Gastrocnemius medialis (tissue), 4 donors: Measurements from ENCODE around the gene FUS. TPM values are rescaled to one million over a fixed set of nuclear protein-coding genes. Genes with fewer than 3 reads are reported as not detected.
A peak's percentile ranks its signal among the peaks of the same experiment; 100 is the strongest.

Experiments used
- ATAC-seq, 2 donors: fragments of 150-250 bp; one replicate each; pipeline ENCODE4 v1.9.1; 2016
- DNase-seq, 2 donors: peaks; one replicate each; pipeline ENCODE4 v3.0.0-alpha.2; 2019
- H3K27ac ChIP-seq, 4 donors: fragments of 200-600 bp; sonication (generic); 1 replicate in 1 of 4; 2 replicates in 3 of 4; pipeline ENCODE4 v1.5.1; 2016 to 2018; ENCODE audit warnings: mild to moderate bottlenecking in 2 of 4, moderate library complexity in 1 of 4
- H3K27me3 ChIP-seq, 3 donors: fragments of 200-600 bp; sonication (generic) in 2 of 3; 1 replicate in 1 of 3; 2 replicates in 2 of 3; pipeline versions ENCODE4 v1.5.1 to v1.6.0; 2016 to 2019; ENCODE audit warnings: mild to moderate bottlenecking in 1 of 3, moderate library complexity in 1 of 3
- H3K36me3 ChIP-seq, 2 donors: fragments of 200-600 bp; sonication (generic) in 1 of 2; one replicate each; pipeline ENCODE4 v1.5.1; 2017 to 2018
- H3K4me1 ChIP-seq, 2 donors: fragments of 200-600 bp; sonication (generic) in 1 of 2; one replicate each; pipeline ENCODE4 v1.5.1; 2016 to 2017; ENCODE audit warnings: mild to moderate bottlenecking in 2 of 2
- H3K4me3 ChIP-seq, 4 donors: fragments of 200-600 bp; sonication (generic) in 3 of 4; 1 replicate in 1 of 4; 2 replicates in 3 of 4; pipeline ENCODE4 v1.5.1; 2016 to 2019; ENCODE audit warnings: mild to moderate bottlenecking in 2 of 4
- H3K9me3 ChIP-seq, 3 donors: fragments of 200-600 bp; sonication (generic) in 2 of 3; 1 replicate in 1 of 3; 2 replicates in 2 of 3; pipeline ENCODE4 v1.5.1; 2016 to 2019
- POLR2A ChIP-seq, 2 donors: fragments of 450-650 bp; IDR thresholded peaks; one replicate each; pipeline ENCODE4 v1.6.1; 2017; ENCODE audit warnings: antibody characterized with exemption in 2 of 2, mild to moderate bottlenecking in 2 of 2, moderate library complexity in 2 of 2
- in situ Hi-C, 4 donors: fragments of 200-750 bp; cut with MboI; loops; one replicate each; pipeline versions ENCODE4 v1.15.0 to v1.8.0; 2017; ENCODE audit warnings: low sequenced_read_pairs in 4 of 4
- intact Hi-C: fragments of 100-400 bp; cut with DNase I; formaldehyde crosslinking; loops from one replicate; pipeline ENCODE4 v1.15.1; 2023; ENCODE audit warnings: low total_unique reads
- total RNA-seq, 4 donors: library from RNA; depleted of rRNA; stranded (reverse); fragments of >200 nt; gene quantifications; one replicate each; pipeline versions ENCODE4 v1.1.0 to v1.2.3, GENCODE V29; 2016
- TF ChIP-seq, protein P1 (sequence below), 5 experiments: fragments of 450-650 bp in 3 of 5; fragments of 200-600 bp in 2 of 5; sonication (generic) in 2 of 5; IDR thresholded peaks in 4 of 5; conservative IDR thresholded peaks in 1 of 5; 1 replicate in 4 of 5; 2 replicates in 1 of 5; pipeline ENCODE4 v1.5.1; 2016 to 2019; ENCODE audit warnings: antibody characterized with exemption in 5 of 5, mild to moderate bottlenecking in 3 of 5, moderate library complexity in 3 of 5

FUS gene
- total RNA-seq, 4 donors from 2014 or later: 20.6 to 45.9 (median 35.1) TPM

DNA sequence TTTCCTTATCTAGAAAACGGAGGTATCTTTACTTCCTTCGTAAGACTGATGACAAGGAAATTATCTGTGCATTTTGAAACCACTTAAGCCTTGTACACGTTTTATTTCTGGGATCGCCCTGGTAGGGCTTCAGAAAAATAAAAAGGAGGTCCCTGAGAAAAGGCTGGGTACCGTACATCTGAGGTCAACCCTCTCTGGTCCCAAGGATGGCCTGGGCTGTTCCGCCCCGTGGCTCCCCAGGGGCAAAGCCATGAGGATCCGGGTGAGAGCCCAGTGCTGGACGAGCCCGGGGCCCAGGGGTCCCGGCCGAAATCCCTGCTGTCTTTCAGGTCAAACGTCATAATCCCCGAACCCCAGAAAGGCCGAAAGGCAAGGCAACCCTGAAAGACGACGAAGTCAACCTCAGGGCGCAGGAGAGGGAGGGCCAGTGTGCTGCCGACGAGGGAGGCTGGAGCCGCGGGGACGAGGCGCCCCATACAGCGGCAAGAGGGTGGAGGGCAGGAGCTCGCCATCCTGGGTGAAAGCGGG is 656 bp upstream of the FUS start:
- Histone ChIP-seq H3K27ac (peak overlapping the region; percentile 94 to 100 (median 96)), H3K36me3 (peaks cover 0 to 21% of the 10 kb centered on the region in 2 donors), H3K9me3 (no peaks in the 10 kb centered on the region), H3K4me3 (peak overlapping the region; percentile 77 to 100 (median 86)), H3K4me1 (peaks cover 37 to 42% of the 10 kb centered on the region in 2 donors), H3K27me3 (no peaks in the 10 kb centered on the region)
- in situ Hi-C loops: loop anchor here in 2 of 4 donors (25.0 kb wide), 1 partner anchor 683 kb away; the partner anchor contains the start of gene ZNF267 (in 2 of the 2)
- intact Hi-C loops: loop anchor here (1.0 to 2.0 kb wide), 4 partner anchors 35 to 248 kb away; partner anchors contain the start of genes TRIM72, ZNF646 and ZNF668
- TF ChIP-seq, protein P1, sequence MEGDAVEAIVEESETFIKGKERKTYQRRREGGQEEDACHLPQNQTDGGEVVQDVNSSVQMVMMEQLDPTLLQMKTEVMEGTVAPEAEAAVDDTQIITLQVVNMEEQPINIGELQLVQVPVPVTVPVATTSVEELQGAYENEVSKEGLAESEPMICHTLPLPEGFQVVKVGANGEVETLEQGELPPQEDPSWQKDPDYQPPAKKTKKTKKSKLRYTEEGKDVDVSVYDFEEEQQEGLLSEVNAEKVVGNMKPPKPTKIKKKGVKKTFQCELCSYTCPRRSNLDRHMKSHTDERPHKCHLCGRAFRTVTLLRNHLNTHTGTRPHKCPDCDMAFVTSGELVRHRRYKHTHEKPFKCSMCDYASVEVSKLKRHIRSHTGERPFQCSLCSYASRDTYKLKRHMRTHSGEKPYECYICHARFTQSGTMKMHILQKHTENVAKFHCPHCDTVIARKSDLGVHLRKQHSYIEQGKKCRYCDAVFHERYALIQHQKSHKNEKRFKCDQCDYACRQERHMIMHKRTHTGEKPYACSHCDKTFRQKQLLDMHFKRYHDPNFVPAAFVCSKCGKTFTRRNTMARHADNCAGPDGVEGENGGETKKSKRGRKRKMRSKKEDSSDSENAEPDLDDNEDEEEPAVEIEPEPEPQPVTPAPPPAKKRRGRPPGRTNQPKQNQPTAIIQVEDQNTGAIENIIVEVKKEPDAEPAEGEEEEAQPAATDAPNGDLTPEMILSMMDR (IDR thresholded peaks at IDR 0.05 in 4 of 5, conservative IDR thresholded peaks at IDR 0.05 in 1 of 5): no peak
- TF ChIP-seq POLR2A (IDR thresholded peaks at IDR 0.05): no peak
- ATAC-seq (no peak), DNase-seq (no peak)

DNA sequence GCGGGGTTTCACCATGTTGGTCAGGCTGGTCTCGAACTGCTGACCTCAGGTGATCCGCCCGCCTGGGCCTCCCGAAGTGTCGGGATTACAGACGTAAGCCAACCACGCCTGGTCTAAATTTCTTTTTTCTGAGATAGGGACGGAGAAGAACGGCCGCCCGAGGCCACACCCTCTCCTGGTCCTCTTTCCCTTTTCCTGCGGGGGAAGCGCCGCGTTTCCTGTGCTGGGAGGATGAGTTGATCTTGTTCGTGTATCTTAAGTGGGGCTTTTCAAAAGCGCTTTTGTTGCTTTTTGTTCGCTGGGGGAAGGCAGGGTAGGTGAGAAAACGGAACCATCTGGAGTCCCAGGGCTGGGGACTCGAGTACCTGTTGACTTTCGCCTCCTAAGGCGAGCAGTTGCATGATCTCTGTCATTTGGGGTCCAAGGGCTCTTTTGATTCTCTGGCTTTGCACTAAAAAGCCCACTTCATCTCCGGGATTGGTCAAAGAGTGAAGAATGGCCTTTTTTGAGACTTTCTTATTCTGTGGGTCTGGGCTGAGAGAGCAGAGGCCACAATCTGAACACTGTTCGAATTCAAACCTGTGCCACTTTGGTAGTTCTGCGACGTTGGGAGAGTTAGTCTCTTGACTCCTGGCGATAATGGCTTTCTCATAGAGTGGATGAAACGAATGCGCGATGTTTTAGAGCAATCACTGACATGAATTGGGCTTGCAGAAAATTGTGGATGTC is 1.3 kb downstream of the FUS start:
- H3K27me3 ChIP-seq: no peaks in the 10 kb centered on the region
- in situ Hi-C loops (loop anchor here in 2 of 4 donors (10.0 to 25.0 kb wide), 2 partner anchors 264 to 681 kb away; partner anchors contain the start of genes ZNF267 (in 2 of the 2) and ZNF843 (in 1 of the 2)), intact Hi-C loops (loop anchor here (1.0 to 5.0 kb wide), 3 partner anchors 148 to 434 kb away; partner anchors contain the start of genes PHKG2 and STX4)
- no peaks in the 10 kb centered on the region for H3K9me3 ChIP-seq
- TF ChIP-seq, protein P1 (IDR thresholded peaks at IDR 0.05 in 4 of 5, conservative IDR thresholded peaks at IDR 0.05 in 1 of 5): no peak
- no peak for TF ChIP-seq POLR2A (IDR thresholded peaks at IDR 0.05)
- peaks cover 0 to 41% of the 10 kb centered on the region in 2 donors for H3K36me3 ChIP-seq
- peak overlapping the region; percentile 94 to 100 (median 96) for H3K27ac ChIP-seq
- ATAC-seq (no peak), DNase-seq (no peak)
- H3K4me1 ChIP-seq: peaks cover 37 to 42% of the 10 kb centered on the region in 2 donors
- H3K4me3 ChIP-seq: peak overlapping the region; percentile 77 to 100 (median 86)

DNA sequence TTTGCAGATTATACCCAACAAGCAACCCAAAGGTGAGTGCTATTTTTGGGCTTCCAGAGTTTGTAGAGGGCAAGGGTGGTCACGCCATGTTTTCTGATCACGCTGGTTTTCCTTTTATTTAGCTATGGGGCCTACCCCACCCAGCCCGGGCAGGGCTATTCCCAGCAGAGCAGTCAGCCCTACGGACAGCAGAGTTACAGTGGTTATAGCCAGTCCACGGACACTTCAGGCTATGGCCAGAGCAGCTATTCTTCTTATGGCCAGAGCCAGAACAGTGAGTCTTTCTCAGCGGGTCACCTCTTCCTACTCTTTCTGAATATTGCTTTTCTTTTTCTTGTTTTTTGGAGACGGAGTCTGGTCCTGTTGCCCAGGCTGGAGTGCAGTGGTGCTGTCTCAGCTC is 2.5 kb downstream of the FUS start:
- TF ChIP-seq POLR2A (IDR thresholded peaks at IDR 0.05): no peak
- TF ChIP-seq, protein P1 (IDR thresholded peaks at IDR 0.05 in 4 of 5, conservative IDR thresholded peaks at IDR 0.05 in 1 of 5): no peak
- Histone ChIP-seq H3K36me3 (peaks cover 0 to 52% of the 10 kb centered on the region in 2 donors), H3K9me3 (no peaks in the 10 kb centered on the region), H3K4me1 (peaks cover 40 to 49% of the 10 kb centered on the region in 2 donors), H3K27me3 (no peaks in the 10 kb centered on the region), H3K27ac (peak overlapping the region; percentile 94 to 100 (median 96)), H3K4me3 (peak overlapping the region; percentile 77 to 100 (median 86))
- in situ Hi-C loops: loop anchor here in 2 of 4 donors (10.0 to 25.0 kb wide), 2 partner anchors 262 to 680 kb away; partner anchors contain the start of genes ZNF267 (in 2 of the 2) and ZNF843 (in 1 of the 2)
- ATAC-seq (no peak), DNase-seq (no peak)
- intact Hi-C loops: loop anchor here (5.0 kb wide), 1 partner anchor 435 kb away; the partner anchor contains the start of gene PHKG2

DNA sequence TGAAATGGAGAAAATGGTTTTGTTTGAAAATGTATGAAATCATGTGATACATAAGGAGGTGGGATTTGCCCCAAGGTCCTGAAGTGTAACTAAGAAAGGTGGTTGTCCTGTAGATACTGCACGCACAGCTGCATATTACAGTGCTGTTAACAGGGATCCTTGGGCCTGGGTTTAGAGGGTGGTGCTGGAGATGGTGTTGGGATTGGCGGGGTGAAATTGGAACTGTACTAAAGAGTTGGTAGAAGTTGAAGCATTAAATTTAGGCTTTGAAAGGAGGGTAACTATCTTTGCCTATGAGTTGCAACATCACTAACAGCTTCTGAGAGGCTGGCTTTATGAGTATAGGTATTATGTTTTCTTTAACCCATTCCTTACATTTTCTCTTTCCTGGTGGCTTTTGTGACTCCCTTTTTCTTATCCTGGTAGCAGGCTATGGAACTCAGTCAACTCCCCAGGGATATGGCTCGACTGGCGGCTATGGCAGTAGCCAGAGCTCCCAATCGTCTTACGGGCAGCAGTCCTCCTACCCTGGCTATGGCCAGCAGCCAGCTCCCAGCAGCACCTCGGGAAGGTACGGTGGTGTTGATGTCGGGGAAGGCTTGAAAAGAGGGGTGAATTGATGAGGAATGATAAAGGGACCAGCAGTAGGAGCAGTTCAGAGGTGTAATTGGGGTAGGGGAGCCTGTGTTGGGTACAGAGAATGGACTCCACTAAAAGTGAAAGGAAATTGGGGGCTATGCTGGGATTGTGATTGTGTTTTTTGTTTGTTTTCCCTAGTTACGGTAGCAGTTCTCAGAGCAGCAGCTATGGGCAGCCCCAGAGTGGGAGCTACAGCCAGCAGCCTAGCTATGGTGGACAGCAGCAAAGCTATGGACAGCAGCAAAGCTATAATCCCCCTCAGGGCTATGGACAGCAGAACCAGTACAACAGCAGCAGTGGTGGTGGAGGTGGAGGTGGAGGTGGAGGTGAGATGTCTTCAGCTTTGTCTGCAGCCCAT is 3.8 kb downstream of the FUS start:
- TF ChIP-seq, protein P1 (IDR thresholded peaks at IDR 0.05 in 4 of 5, conservative IDR thresholded peaks at IDR 0.05 in 1 of 5): no peak
- TF ChIP-seq POLR2A (IDR thresholded peaks at IDR 0.05): no peak
- intact Hi-C loops: loop anchor here (5.0 kb wide), 1 partner anchor 436 kb away; the partner anchor contains the start of gene PHKG2
- H3K27me3 ChIP-seq: no peaks in the 10 kb centered on the region
- in situ Hi-C loops: loop anchor here in 2 of 4 donors (10.0 to 25.0 kb wide), 2 partner anchors 261 to 679 kb away; partner anchors contain the start of genes ZNF267 (in 2 of the 2) and ZNF843 (in 1 of the 2)
- peak overlapping the region; percentile 14 to 100 (median 68) for H3K27ac ChIP-seq
- H3K4me1 ChIP-seq: peaks cover 38 to 54% of the 10 kb centered on the region in 2 donors
- H3K4me3 ChIP-seq: no peak overlapping the region
- peaks cover under 1 to 66% of the 10 kb centered on the region in 2 donors for H3K36me3 ChIP-seq
- H3K9me3 ChIP-seq: no peaks in the 10 kb centered on the region
- no peak for DNase-seq
- ATAC-seq: no peak
